HepG2 (cell line): ENCODE measurements around the gene NATD1. TPM values are rescaled to one million over a fixed set of nuclear protein-coding genes. Genes with fewer than 3 reads are reported as not detected.

Experiments used
- DZIP1 ChIP-seq: sonication (generic); formaldehyde crosslinking; IDR thresholded peaks from 2 replicates; pipeline ENCODE4 v1.5.0; 2020; ENCODE audit warnings: mild to moderate bottlenecking, missing genetic modification reagents
- ESRRA ChIP-seq: sonication (generic); formaldehyde crosslinking; IDR thresholded peaks from 2 replicates; pipeline ENCODE4 v1.5.1; 2020; ENCODE audit warnings: mild to moderate bottlenecking, low read depth, missing genetic modification reagents
- HOMEZ ChIP-seq: IDR thresholded peaks from 2 replicates; pipeline ENCODE4 v1.6.1; 2016; ENCODE audit warnings: low read depth
- KDM4B ChIP-seq: sonication (generic); formaldehyde crosslinking; IDR thresholded peaks from 2 replicates; pipeline ENCODE4 v1.4.0; 2020; ENCODE audit warnings: missing genetic modification reagents
- KIAA2018 ChIP-seq: sonication (generic); formaldehyde crosslinking; IDR thresholded peaks from 2 replicates; pipeline ENCODE4 v1.5.0; 2020; ENCODE audit warnings: mild to moderate bottlenecking, missing genetic modification reagents, borderline replicate concordance
- SRF ChIP-seq: IDR thresholded peaks from 2 replicates; pipeline ENCODE4 v1.6.1; 2011; ENCODE audit warnings: mild to moderate bottlenecking, low read depth, low read length, moderate library complexity
- TEF ChIP-seq: sonication (generic); formaldehyde crosslinking; IDR thresholded peaks from 2 replicates; pipeline ENCODE4 v1.5.0; 2020; ENCODE audit warnings: missing genetic modification reagents
- ZNF280D ChIP-seq: sonication (generic); formaldehyde crosslinking; IDR thresholded peaks from 2 replicates; pipeline ENCODE4 v1.5.1; 2020; ENCODE audit warnings: mild to moderate bottlenecking, missing genetic modification reagents
- ZNF431 ChIP-seq: sonication (generic); formaldehyde crosslinking; IDR thresholded peaks from 2 replicates; pipeline ENCODE4 v1.9.0; 2022; ENCODE audit warnings: missing genetic modification reagents, low read depth, mild to moderate bottlenecking, borderline replicate concordance
- ZSCAN9 ChIP-seq: IDR thresholded peaks from 2 replicates; pipeline ENCODE4 v1.6.1; 2016; ENCODE audit warnings: borderline replicate concordance
- polyA plus RNA-seq, 8 experiments: library from polyadenylated mRNA; depleted of rRNA in 3 of 8; stranded (reverse) in 7 of 8; unstranded in 1 of 8; fragments of >200 nt; fragmentation: Illumina TruSeq in 4 of 8; extraction: Trizol in 4 of 8; gene quantifications; 2 replicates each; pipeline versions ENCODE4 v1.2.1 to v1.2.3, GENCODE V29; 2011 to 2016; ENCODE audit warnings: low read depth in 4 of 8, missing spikeins in 1 of 8, mixed read lengths in 1 of 8; ENCODE audit not compliant: insufficient read depth in 1 of 8
- total RNA-seq, 5 experiments: library from RNA; depleted of rRNA; stranded (reverse); fragments of >200 nt; fragmentation: Illumina TruSeq; extraction: Trizol; gene quantifications; 2 replicates each; pipeline ENCODE4 v1.2.3, GENCODE V29; 2016; ENCODE audit warnings: low read depth in 1 of 5

The NATD1 gene
- total and polyA plus RNA-seq, 2 of the 13 experiments (the other 11 are each of a cell fraction or from before 2014, with no cell fraction given), result 0.31 to 2.3 TPM

- TF ChIP-seq HOMEZ (no peak), TEF (CRISPR knock-in tag) (0 out of 2 replicates have a peak, but pooled peaks have one; percentile 33), ESRRA (CRISPR knock-in tag) (peak; percentile 43; the same call in 1 of the 2 replicates), ZNF431 (CRISPR knock-in tag) (0 out of 2 replicates have a peak, but pooled peaks have one; percentile 58), ZNF280D (CRISPR knock-in tag) (no peak; the same call in 1 of the 2 replicates), KDM4B (CRISPR knock-in tag) (no peak), ZSCAN9 (CRISPR knock-in tag) (0 out of 2 replicates have a peak, but pooled peaks have one; percentile 61), DZIP1 (peak; percentile 89; the same call in 1 of the 2 replicates), KIAA2018 (peak; percentile 53; the same call in 1 of the 2 replicates), SRF (no peak)
These were observed 22.5 kb upstream of the NATD1 start (continued) for GRCh38 chr17:21275579-21276263.
